GM13976 (cell line): Measurements from ENCODE around the gene EEF1AKMT3.
A peak's percentile ranks its signal among the peaks of the same experiment; 100 is the strongest.

ENCODE experiments used
- DNase-seq: peaks from one replicate; pipeline ENCODE4 v3.0.0; 2012; ENCODE audit warnings: low spot score
- CTCF ChIP-seq: IDR thresholded peaks from 2 replicates; pipeline ENCODE4 v1.5.1; 2012; ENCODE audit warnings: borderline replicate concordance, mild to moderate bottlenecking; ENCODE audit not compliant: insufficient read depth; ENCODE audit errors: extremely low read depth, missing control alignments, control extremely low read depth
- in situ Hi-C: fragments of 300-500 bp; cut with MboI; formaldehyde crosslinking; loops from one replicate; pipeline ENCODE4 v1.12.0; 2022; ENCODE audit warnings: low sequenced_read_pairs, mixed read lengths, inconsistent platforms; ENCODE audit not compliant: unreplicated experiment

EEF1AKMT3 gene

GRCh38 chr12:57756406-57757341, 15.7 kb upstream of the EEF1AKMT3 start:
- in situ Hi-C loops, result no loop called here
- peak; percentile 93 for TF ChIP-seq CTCF
- peak; percentile 84 for DNase-seq

GRCh38 chr12:57757771-57758170, 14.6 kb upstream of the EEF1AKMT3 start:
- no peak for TF ChIP-seq CTCF
- DNase-seq, result no peak
- in situ Hi-C loops, result no loop called here

GRCh38 chr12:57758552-57759359, 13.7 kb upstream of the EEF1AKMT3 start:
- DNase-seq, result no peak
- no peak for TF ChIP-seq CTCF
- in situ Hi-C loops, result no loop called here

- no peak for DNase-seq
- in situ Hi-C loops, result no loop called here
- TF ChIP-seq CTCF, result peak; percentile 36
Observed at GRCh38 chr12:57759360-57759980, 12.9 kb upstream of the EEF1AKMT3 start.

- no peak for DNase-seq
- no peak for TF ChIP-seq CTCF
- in situ Hi-C loops, result no loop called here
Observed at GRCh38 chr12:57760347-57760982, 11.9 kb upstream of the EEF1AKMT3 start.
